ENCODE data around the gene NMNAT2.

Gene NMNAT2

GRCh38 chr1:183461350-183461749, 43.2 kb upstream of the NMNAT2 start:
- TF ChIP-seq TEAD4 (IDR thresholded peaks at IDR 0.05) (peak; percentile 92), YY1 (IDR thresholded peaks at IDR 0.05; ENCODE audit: low read depth) (no peak), FOXM1 (IDR thresholded peaks at IDR 0.05; ENCODE audit: borderline replicate concordance, low read depth) (peak; percentile 32; the same call in 1 of the 2 replicates), ZBTB7A (IDR thresholded peaks at IDR 0.05; ENCODE audit: low read depth) (no peak), CEBPB (IDR thresholded peaks at IDR 0.05) (peak; percentile 88), TCF12 (IDR thresholded peaks at IDR 0.05; ENCODE audit: low read depth) (peak; percentile 69; the same call in 1 of the 2 replicates), MAX (IDR thresholded peaks at IDR 0.05) (no peak), EGR1 (IDR thresholded peaks at IDR 0.05) (no peak), USF1 (IDR thresholded peaks at IDR 0.05) (no peak), TAF1 (IDR thresholded peaks at IDR 0.05; ENCODE audit: low read depth) (no peak), EP300 (IDR thresholded peaks at IDR 0.05; ENCODE audit: borderline replicate concordance) (peak; percentile 52; the same call in 1 of the 2 replicates), NFIC (IDR thresholded peaks at IDR 0.05) (peak; percentile 53), CREB1 (IDR thresholded peaks at IDR 0.05; ENCODE audit: low read depth) (no peak), RAD21 (IDR thresholded peaks at IDR 0.05; ENCODE audit: low read depth) (no peak)
- TF ChIP-seq, protein P1, sequence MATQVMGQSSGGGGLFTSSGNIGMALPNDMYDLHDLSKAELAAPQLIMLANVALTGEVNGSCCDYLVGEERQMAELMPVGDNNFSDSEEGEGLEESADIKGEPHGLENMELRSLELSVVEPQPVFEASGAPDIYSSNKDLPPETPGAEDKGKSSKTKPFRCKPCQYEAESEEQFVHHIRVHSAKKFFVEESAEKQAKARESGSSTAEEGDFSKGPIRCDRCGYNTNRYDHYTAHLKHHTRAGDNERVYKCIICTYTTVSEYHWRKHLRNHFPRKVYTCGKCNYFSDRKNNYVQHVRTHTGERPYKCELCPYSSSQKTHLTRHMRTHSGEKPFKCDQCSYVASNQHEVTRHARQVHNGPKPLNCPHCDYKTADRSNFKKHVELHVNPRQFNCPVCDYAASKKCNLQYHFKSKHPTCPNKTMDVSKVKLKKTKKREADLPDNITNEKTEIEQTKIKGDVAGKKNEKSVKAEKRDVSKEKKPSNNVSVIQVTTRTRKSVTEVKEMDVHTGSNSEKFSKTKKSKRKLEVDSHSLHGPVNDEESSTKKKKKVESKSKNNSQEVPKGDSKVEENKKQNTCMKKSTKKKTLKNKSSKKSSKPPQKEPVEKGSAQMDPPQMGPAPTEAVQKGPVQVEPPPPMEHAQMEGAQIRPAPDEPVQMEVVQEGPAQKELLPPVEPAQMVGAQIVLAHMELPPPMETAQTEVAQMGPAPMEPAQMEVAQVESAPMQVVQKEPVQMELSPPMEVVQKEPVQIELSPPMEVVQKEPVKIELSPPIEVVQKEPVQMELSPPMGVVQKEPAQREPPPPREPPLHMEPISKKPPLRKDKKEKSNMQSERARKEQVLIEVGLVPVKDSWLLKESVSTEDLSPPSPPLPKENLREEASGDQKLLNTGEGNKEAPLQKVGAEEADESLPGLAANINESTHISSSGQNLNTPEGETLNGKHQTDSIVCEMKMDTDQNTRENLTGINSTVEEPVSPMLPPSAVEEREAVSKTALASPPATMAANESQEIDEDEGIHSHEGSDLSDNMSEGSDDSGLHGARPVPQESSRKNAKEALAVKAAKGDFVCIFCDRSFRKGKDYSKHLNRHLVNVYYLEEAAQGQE (IDR thresholded peaks at IDR 0.05; ENCODE audit: low read depth), result no peak

GRCh38 chr1:183460596-183460995, 42.4 kb upstream of the NMNAT2 start:
- TF ChIP-seq EP300 (IDR thresholded peaks at IDR 0.05; ENCODE audit: borderline replicate concordance) (no peak), TAF1 (IDR thresholded peaks at IDR 0.05; ENCODE audit: low read depth) (no peak), TCF12 (IDR thresholded peaks at IDR 0.05; ENCODE audit: low read depth) (no peak), ZBTB7A (IDR thresholded peaks at IDR 0.05; ENCODE audit: low read depth) (no peak), FOXM1 (IDR thresholded peaks at IDR 0.05; ENCODE audit: borderline replicate concordance, low read depth) (no peak), TEAD4 (IDR thresholded peaks at IDR 0.05) (no peak), USF1 (IDR thresholded peaks at IDR 0.05) (no peak), CEBPB (IDR thresholded peaks at IDR 0.05) (no peak), NFIC (IDR thresholded peaks at IDR 0.05) (no peak), YY1 (IDR thresholded peaks at IDR 0.05; ENCODE audit: low read depth) (no peak)
- TF ChIP-seq, protein P1 (IDR thresholded peaks at IDR 0.05; ENCODE audit: low read depth), result no peak

DNA sequence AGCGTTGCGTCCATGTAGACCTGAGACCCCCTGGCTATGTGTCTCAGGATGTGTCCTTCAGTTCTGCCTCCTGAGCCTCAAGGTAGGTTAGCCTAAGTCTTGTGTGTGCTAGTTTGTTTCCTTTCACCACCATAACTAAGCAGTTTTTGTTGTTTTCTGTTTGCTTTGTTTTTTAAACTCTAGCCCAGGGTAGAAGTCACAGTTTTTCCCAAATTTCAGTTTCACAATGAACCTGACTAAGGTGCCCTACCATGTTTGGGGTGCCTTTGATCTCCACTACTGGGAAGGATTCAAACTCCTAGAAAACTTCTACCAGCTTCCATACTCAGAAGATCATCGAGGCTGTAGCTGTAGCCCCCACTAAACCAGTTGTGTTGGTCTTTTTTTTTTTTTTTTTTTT, 39.3 kb upstream of the NMNAT2 start:
- no peak for TF ChIP-seq TCF12 (IDR thresholded peaks at IDR 0.05; ENCODE audit: low read depth)
- TF ChIP-seq, protein P1 (IDR thresholded peaks at IDR 0.05; ENCODE audit: low read depth), result no peak
- TF ChIP-seq MAX (IDR thresholded peaks at IDR 0.05), result no peak
- TF ChIP-seq USF1 (IDR thresholded peaks at IDR 0.05), result no peak
- no peak for TF ChIP-seq EP300 (IDR thresholded peaks at IDR 0.05; ENCODE audit: borderline replicate concordance)
- TF ChIP-seq TAF1 (IDR thresholded peaks at IDR 0.05; ENCODE audit: low read depth), result no peak
- no peak for TF ChIP-seq EGR1 (IDR thresholded peaks at IDR 0.05)
- no peak for TF ChIP-seq TEAD4 (IDR thresholded peaks at IDR 0.05)
- no peak for TF ChIP-seq CEBPB (IDR thresholded peaks at IDR 0.05)
- TF ChIP-seq RAD21 (IDR thresholded peaks at IDR 0.05; ENCODE audit: low read depth), result no peak
- no peak for TF ChIP-seq YY1 (IDR thresholded peaks at IDR 0.05; ENCODE audit: low read depth)

- TF ChIP-seq TCF12 (IDR thresholded peaks at IDR 0.05; ENCODE audit: low read depth) (no peak), TEAD4 (IDR thresholded peaks at IDR 0.05) (no peak), NFIC (IDR thresholded peaks at IDR 0.05) (no peak), CREB1 (IDR thresholded peaks at IDR 0.05; ENCODE audit: low read depth) (no peak), RAD21 (IDR thresholded peaks at IDR 0.05; ENCODE audit: low read depth) (no peak), ZBTB7A (IDR thresholded peaks at IDR 0.05; ENCODE audit: low read depth) (no peak), EGR1 (IDR thresholded peaks at IDR 0.05) (no peak), YY1 (IDR thresholded peaks at IDR 0.05; ENCODE audit: low read depth) (no peak), EP300 (IDR thresholded peaks at IDR 0.05; ENCODE audit: borderline replicate concordance) (no peak), TAF1 (IDR thresholded peaks at IDR 0.05; ENCODE audit: low read depth) (no peak), CEBPB (IDR thresholded peaks at IDR 0.05) (no peak), FOXM1 (IDR thresholded peaks at IDR 0.05; ENCODE audit: borderline replicate concordance, low read depth) (no peak), MAX (IDR thresholded peaks at IDR 0.05) (no peak)
- TF ChIP-seq, protein P1 (IDR thresholded peaks at IDR 0.05; ENCODE audit: low read depth), result no peak
These were observed 38.6 kb upstream of the NMNAT2 start for GRCh38 chr1:183456826-183457225.

Data from Ishikawa (cell line).